ENCODE measurements around the gene POGZ. TPM values are rescaled to one million over a fixed set of nuclear protein-coding genes. Genes with fewer than 3 reads are reported as not detected.
A peak's percentile ranks its signal among the peaks of the same experiment; 100 is the strongest.
"Not testable (repeated sequence)": the region's sequence is repeated elsewhere in the genome, so short reads cannot be mapped to it uniquely, and the experiment has no call there.

Gene POGZ
- total RNA-seq, 1 donor from 2014 or later: 41.7 TPM

DNA sequence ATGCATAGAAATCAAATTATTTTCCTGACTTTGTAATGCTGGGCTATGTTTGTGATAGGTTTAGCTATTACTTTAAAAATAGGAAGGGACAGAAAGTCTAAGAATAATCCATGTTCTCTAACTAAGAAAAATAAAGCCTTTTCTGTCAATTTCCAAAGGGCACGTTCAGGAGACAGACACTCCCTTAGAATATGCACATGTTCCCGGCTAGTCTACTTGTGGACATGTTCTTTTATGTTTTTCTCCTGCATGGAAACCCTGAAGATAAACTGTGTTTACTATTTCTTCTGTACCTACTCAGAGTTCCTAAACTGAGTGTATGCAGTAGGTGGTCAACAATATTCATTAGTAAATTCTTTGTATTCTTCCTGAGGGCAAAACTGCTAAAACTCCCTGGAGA is 47.4 kb downstream of the POGZ start:
- no peak for DNase-seq (ENCODE audit: low read depth)

DNA sequence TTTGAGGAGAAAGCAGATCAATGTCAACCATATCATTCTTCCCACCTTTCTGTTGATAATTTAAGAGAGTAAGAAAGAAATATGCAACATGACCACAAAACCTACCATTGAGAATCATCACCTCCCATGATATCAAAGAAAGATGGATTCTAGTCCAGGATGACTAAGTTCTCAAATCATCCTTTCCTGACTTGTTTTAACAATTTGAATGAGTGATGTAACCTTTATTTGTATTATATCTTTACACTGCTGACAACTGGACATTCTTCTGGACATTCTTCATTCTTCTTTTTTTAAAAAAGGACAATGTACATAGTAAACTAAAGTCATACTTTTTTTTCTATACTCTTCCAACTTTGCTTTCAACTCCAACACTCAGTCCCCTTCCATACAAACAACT is 50.4 kb downstream of the POGZ start:
- DNase-seq (ENCODE audit: low read depth): no peak

GRCh38 chr1:151407304-151407703 is 52.0 kb downstream of the POGZ start:
- no peak for DNase-seq (ENCODE audit: low read depth)

- DNase-seq (ENCODE audit: low read depth): no peak
These were observed 53.1 kb downstream of the POGZ start for GRCh38 chr1:151406176-151406575.

DNA sequence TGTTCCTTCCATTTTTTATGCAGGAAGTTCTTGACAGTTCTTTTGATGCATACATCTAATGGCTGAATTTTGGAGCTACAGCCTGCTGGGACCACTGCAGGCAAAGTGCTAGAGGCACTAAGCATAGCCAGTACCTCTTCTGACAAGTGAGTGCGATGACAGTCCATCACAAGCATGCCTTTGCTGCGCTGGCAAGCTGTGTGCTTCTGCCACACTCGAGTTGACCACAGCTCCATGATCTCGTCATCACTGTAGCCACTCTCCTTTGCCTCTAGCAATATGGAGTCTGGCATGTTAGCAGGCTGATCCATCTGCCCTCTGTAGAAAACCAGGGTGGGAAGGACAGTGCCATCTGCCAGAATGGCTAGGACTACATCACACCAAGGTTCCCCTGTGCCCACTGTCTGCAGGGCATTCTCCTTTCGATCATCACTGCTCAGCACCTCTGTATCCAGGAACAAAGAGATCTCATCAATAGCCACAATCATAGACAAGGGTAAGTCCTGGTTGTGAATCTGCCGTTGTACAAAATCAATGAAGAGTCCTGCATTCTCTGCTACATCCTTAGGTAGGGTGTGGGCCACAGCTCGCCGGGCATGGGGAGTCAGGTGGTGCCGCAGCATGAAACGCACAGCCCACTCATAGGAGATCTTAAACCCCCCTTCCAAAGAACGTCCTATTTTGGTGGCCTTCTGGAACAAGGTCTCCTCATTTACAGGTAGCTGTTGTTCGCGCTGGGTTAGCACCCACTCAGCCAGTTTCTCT is 53.9 kb downstream of the POGZ start:
- no peak for DNase-seq (ENCODE audit: low read depth)

DNA sequence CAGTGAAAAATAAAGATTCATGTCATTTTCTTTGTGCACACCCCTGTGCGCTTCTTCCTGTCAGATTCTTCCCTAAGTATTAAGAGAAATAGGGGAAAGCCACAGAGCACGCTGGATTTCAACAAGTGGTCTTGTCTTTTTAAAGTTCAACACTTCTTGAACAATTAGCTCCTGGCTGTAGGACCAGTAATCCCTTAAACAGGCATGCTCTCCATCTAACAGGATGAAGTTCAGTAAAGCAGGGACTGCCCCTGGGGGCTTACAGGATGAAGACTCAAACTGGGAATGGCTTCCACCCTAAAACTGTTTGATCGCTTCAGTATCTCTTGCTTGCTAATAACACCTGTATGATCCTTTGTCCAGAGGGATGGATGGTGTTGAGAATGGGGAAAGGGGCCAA is 55.7 kb downstream of the POGZ start:
- no peak for DNase-seq (ENCODE audit: low read depth)

- no peak for DNase-seq (ENCODE audit: low read depth)
These were observed 56.5 kb downstream of the POGZ start for GRCh38 chr1:151402764-151403163.

DNA sequence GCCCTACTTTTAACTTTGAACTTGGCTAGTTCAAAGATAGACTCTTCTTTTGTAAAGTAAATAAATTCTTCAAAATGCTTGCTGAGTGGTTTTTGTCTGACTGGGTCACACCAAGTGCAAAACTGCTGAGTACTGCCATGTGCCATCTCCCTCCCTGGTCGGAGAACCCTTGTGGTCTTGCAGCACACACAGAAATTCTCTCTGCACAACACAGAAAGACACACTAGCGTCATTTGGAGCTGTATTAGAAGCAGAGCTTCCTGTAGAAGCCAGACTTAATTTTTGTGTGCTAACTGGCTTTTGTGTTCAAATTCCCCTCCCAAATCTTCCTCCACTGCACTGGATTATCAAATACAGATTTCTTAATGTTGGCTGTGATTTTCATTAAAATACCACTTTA is 57.4 kb downstream of the POGZ start:
- DNase-seq (ENCODE audit: low read depth): no peak

DNA sequence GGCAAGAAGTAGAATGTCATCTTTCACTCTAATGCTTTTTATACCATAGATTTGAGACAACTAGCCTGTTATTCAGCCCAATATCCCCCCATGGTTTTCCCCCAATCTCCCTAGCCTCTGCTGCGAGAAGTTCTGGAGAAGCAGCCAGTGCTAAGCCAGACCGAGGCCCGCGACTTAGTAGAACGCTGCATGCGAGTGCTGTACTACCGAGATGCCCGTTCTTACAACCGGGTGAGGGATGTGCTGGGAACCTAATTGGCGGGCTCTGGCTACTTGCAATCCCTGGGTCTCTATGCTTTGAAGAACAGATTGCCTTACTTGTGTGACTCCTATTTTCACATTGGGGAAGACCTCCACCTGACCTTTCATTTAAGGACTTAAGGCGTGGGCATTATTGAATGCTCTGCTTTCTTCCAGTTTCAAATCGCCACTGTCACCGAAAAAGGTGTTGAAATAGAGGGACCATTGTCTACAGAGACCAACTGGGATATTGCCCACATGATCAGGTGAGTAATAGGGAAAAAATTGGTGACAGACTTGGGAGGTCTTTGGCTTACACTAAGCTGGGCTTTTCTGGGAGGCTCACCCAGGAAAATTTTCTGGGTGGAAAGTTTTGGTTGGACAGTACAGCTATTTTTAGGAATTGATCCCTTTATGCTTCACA is 58.0 kb downstream of the POGZ start:
- peak; percentile 19 for DNase-seq (ENCODE audit: low read depth)

DNA sequence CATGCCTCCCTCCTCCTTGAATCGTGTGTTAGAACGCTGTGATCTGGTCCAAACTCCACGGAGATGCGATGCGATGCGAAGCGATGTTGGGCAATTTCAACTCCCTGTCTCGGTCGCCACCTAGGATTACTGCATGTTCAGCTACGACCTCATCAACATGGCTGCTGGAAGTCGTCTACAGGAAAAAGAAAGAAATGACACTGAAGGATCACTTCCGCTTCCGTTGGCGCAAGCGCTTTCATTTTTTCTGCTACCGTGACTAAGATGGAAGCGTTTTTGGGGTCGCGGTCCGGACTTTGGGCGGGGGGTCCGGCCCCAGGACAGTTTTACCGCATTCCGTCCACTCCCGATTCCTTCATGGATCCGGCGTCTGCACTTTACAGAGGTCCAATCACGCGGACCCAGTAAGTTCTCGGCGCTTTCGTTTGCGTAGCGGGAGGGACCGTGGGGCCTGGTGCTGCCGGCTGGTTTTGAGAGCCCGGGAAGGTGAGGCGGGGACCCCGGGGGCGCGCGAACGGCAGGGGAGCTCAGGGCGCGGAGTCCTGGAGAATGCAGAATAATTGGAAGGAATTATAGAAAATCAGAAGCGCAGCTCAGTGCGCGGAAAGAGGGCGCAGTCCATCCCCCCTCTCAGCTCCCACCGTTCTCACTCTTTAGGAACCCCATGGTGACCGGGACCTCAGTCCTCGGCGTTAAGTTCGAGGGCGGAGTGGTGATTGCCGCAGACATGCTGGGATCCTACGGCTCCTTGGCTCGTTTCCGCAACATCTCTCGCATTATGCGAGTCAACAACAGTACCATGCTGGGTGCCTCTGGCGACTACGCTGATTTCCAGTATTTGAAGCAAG is 59.7 kb downstream of the POGZ start, which contains the start of gene PSMB4:
TSS of gene PSMB4 (plus strand) at position 250 of the 848 bp plus-strand sequence. CDS start at position 265, 15 bp downstream.
- DNase-seq (ENCODE audit: low read depth): peak; percentile 94

DNA sequence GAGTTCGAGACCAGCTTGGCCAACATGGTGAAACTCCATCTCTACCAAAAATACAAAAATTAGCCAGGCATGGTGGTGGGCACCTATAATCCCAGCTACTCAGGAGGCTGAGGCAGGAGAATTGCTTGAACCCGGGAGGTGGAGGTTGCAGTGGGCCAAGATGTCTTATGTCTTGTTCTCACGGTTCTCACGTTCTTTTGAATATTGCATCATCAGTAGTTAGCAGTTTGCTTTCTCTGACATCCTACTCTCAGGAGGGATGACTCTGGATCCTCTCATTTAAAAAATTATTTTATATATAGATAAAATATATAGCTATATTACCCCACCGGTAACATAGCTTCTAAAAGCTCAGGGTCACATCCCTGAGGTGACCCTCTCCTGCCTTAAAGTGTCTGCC is 63.0 kb downstream of the POGZ start:
- DNase-seq (ENCODE audit: low read depth): not testable (repeated sequence)

- DNase-seq (ENCODE audit: low read depth): no peak
These were observed 65.7 kb downstream of the POGZ start for GRCh38 chr1:151393583-151393982.

DNA sequence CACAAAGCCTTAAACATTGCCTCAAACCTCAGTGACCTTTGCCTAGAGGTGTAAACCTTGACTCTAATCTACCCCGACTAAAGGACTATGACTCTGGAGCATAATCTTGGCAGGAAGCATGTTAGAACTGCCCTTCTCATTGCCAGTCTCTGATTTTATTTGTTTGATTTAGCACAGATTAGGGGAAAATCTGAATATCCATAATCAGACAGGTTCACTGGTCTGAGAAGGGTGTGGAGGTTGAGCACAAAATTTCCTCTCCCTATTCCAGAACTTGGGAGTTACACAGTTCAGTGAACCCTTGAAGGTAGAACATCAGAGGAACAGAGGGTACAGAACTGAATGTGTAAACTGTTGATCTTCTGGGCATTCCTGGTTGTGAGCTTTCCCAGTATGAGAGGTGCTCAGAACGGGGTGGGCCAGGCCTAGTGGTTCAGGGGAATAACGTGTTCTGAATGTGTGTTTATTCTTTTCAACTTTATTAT is 68.2 kb downstream of the POGZ start:
- DNase-seq (ENCODE audit: low read depth): no peak

- not testable (repeated sequence) for DNase-seq (ENCODE audit: low read depth)
These were observed 68.8 kb downstream of the POGZ start for GRCh38 chr1:151390221-151391078.

DNA sequence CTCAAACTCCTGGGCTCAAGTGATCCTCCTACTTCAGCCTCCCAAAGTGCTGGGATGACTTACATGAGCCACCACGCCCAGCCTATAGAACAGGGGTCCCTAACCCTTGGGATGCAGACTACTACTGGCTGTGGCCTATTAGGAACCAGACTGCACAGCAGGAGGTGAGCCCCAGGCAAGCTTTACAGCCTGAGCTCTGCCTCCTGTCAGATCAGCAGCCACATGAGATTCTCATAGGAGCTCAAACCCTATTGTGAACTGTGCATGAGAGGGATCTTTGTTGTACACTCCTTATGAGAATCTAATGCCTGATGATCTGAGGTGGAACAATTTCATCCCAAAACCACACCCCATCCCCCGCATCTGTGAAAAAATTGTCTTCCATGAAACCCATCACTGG is 73.3 kb downstream of the POGZ start:
- DNase-seq (ENCODE audit: low read depth): no peak

GRCh38 chr1:151384584-151384983 is 74.7 kb downstream of the POGZ start:
- DNase-seq (ENCODE audit: low read depth): no peak

DNA sequence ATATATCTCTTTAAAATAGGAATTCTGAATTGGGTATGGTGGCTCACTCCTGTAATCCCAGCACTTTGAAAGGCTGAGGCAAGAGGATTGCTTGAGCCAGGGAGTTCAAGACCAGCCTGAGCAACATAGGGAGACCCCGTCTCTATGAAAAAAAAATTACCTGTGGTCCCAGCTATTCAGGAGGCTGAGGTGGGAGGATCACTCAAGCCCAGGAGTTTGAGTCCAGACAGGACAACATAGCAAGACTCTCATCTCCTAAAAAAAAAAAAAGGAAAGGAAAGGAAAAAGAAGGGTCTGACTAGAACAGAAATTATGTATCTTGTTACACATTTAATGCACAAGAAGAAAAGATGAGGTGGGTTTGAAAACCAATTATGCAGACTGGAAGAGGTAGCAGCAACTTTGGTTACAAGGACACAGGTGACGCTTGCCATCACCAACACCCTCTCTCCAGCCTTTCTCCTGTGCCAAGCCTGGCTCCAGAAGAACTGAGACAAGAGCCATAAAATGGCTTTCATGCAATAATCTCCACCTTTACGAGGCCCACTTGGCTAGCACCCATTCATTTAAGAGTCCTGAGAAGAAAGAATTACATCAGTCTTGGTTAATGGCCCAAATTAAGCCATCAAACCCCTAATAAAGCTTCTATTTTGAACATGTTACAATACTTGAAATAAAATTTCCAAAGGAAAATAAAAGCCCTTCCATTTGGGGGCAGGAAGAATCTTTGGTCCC is 82.0 kb downstream of the POGZ start:
- no peak for DNase-seq (ENCODE audit: low read depth)

GRCh38 chr1:151373196-151373595 is 86.1 kb downstream of the POGZ start:
- DNase-seq (ENCODE audit: low read depth): no peak

DNA sequence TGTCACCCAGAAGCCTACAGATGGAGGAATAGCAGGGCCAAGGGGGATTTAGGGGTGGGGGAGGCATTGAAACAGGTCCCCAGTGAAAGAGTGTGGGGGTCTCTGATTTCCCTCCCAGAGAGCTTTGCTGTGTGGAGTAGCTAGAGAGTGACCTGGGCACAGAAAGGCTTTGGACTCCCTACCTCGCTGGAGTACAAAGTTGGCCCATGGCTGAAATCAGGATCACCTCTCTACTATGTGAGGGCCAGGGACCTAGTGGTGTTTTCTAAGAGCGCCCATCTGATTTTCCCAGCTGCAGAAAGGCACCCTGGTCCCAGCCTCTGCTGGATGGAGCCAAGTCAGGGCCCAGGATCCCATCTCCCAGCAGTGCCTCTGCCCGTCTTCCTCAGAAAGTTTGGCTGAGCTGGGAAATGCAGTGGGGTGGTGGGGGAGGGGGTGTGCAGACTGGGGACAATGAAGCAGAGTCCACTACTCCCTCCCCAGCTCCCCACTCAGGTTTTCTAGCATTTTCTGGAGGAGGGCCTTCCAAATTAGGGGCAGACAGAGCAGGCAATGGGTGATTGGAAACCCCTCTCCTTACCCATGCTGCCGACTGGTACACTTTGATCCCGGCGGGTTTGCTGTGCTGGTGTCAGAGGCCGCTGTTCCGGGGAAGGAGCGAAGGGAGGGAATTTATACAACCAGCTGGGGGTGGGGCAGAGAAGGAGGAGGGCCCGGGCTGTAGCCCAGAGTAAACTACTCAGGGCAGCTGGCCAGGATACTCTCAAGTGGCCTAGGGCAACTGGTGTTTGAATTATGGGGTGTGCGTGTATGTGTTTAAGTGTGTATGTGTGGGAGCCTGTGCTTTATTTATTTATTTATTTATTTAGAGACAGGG is 87.0 kb downstream of the POGZ start, which contains the start of gene SELENBP1:
TSS of gene SELENBP1 (minus strand) at position 648 of the 877 bp plus-strand sequence. CDS start at position 584, 64 bp downstream.
- peak; percentile 61 for DNase-seq (ENCODE audit: low read depth)
